IPS DF 4.7 (cell line): ENCODE results near the gene ABCF2.

Experiments
- DNase-seq: peaks from one replicate; pipeline ENCODE4 v3.0.0-alpha.2; 2013; ENCODE audit warnings: low spot score; ENCODE audit errors: extremely low read depth

Gene ABCF2

GRCh38 chr7:151252961-151253711 is 26.1 kb upstream of the ABCF2 start:
- no peak for DNase-seq

GRCh38 chr7:151252561-151252835 is 25.5 kb upstream of the ABCF2 start:
- no peak for DNase-seq

GRCh38 chr7:151251689-151252560 is 24.9 kb upstream of the ABCF2 start:
- DNase-seq, result no peak

- DNase-seq, result no peak
These were observed 24.3 kb upstream of the ABCF2 start for GRCh38 chr7:151251328-151251688.

- DNase-seq, result no peak
These were observed 23.5 kb upstream of the ABCF2 start for GRCh38 chr7:151250181-151251132.

- no peak for DNase-seq
These were observed 22.7 kb upstream of the ABCF2 start for GRCh38 chr7:151249732-151250072.

GRCh38 chr7:151249034-151249731 is 22.2 kb upstream of the ABCF2 start:
- no peak for DNase-seq

- no peak for DNase-seq
These were observed 21.5 kb upstream of the ABCF2 start, which contains the start of gene SMARCD3 for GRCh38 chr7:151248346-151249033. SMARCD3 (minus strand) TSS chr7:151248694; CDS start chr7:151248562, 132 bp downstream.

- DNase-seq, result no peak
These were observed 20.8 kb upstream of the ABCF2 start for GRCh38 chr7:151247611-151248345.

- DNase-seq, result no peak
These were observed 20.0 kb upstream of the ABCF2 start for GRCh38 chr7:151246851-151247580.

GRCh38 chr7:151246102-151246850 is 19.3 kb upstream of the ABCF2 start:
- no peak for DNase-seq

GRCh38 chr7:151245360-151246101 is 18.5 kb upstream of the ABCF2 start:
- DNase-seq, result no peak

- DNase-seq, result no peak
These were observed 17.9 kb upstream of the ABCF2 start for GRCh38 chr7:151244841-151245346.

- no peak for DNase-seq
These were observed 17.3 kb upstream of the ABCF2 start for GRCh38 chr7:151244196-151244840.

- no peak for DNase-seq
These were observed 16.6 kb upstream of the ABCF2 start for GRCh38 chr7:151243408-151244195.

- DNase-seq, result no peak
These were observed 16.0 kb upstream of the ABCF2 start for GRCh38 chr7:151243045-151243349.
